HG02763 (cell line): ENCODE results near the gene FAM170B.

Experiments
- ATAC-seq: cut with Tn5 transposase; IDR thresholded peaks from one replicate; pipeline ENCODE4 v1.9.1; 2021; ENCODE audit warnings: mild to moderate bottlenecking, moderate library complexity; ENCODE audit not compliant: unreplicated experiment

FAM170B gene

DNA sequence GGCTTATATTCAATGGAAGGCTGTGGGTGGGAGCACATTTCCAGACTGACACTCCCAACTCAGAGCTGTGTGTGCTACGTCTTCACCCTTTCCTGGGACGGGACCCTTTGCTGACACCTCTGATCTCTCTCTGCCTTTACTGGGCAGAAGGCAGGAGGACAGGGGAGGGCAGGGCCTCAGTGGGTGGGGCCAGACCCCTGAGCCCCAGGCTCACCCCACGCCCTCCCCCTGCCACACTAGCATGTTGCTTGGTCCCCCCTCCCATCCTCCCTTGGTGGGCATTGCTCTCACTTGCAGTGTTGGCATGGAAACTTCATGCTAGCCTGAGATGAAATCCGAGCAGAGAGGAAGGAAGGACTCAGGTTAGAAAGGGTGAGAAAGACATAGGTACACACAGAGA is 36.0 kb upstream of the FAM170B start:
- no peak for ATAC-seq

DNA sequence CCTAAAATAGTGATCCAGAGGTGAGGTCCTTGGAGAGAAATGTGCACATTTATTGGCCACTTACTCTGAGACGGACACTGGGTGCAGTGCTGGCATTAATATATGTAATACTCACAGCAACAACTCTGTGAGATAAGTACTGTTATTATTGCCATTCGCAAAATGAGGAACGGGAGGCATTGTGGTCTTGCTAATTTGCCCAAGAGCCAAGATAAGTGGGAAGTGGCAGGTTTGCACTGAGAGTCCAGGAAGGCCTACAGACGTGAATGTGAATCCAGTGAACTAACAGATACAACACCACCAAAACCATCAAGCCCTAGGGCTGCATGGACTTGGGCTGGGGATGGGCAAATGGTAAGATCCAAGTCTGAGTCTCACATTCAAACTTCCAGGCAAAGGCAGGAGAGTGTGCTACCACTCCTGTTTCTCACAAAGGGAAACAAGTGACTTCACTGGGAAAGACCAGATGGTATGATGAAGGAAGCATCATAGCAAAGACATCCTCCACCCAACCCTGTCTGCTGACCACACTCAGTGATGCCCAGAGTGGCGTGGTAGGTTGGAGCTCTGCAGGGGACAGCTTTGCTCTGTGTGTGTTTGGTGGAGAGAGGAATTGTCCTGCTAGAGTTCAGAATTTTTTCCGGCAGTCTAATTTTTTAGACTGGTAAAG is 35.1 kb upstream of the FAM170B start:
- ATAC-seq: no peak

- ATAC-seq: no peak
Measured at GRCh38 chr10:49168171-49168540, 34.3 kb upstream of the FAM170B start.

GRCh38 chr10:49167425-49168170 is 33.8 kb upstream of the FAM170B start:
- no peak for ATAC-seq

DNA sequence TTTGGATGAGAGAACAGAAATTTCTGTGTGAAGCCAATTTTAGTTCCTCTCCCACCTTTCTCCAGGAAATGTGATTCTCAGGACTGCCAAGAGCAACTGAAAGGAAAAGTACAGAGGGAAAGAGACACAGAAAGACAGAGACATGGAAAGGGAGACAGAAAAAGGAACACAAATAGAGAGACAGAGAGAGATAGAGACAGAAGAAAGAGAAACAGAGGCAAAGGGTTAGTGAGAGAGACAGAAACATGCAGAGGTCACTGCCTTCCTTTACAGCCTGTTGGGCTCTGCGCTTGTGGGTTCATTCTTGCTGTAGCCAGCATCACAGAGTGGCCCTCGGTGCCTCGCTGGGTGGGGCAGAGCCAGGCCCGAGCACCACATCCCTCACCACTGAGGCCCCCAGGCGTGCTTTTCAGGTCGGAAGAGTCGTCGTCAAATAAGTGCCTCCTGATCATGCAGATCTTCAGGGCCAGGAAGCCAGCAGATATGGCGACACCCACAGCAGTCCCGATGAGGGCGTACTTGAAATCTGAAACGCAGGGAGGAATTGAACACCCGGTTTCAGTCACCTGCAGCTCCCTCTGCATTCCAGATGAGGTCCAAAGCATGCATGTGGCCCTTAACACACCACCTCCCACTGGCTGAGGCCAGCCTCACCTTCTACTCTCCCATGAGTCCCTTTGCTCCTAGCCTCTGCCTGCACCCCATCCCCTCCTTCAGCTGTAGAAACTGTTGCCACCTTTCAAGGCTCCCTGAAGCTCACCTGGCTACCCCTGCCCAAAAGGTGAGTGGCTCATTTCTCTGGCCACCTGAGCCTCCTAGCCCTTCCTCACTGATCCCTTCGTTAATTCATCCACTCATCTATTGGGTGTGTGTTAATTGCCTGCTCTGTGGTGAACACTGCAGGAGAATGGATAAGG is 32.9 kb upstream of the FAM170B start:
- ATAC-seq: no peak

DNA sequence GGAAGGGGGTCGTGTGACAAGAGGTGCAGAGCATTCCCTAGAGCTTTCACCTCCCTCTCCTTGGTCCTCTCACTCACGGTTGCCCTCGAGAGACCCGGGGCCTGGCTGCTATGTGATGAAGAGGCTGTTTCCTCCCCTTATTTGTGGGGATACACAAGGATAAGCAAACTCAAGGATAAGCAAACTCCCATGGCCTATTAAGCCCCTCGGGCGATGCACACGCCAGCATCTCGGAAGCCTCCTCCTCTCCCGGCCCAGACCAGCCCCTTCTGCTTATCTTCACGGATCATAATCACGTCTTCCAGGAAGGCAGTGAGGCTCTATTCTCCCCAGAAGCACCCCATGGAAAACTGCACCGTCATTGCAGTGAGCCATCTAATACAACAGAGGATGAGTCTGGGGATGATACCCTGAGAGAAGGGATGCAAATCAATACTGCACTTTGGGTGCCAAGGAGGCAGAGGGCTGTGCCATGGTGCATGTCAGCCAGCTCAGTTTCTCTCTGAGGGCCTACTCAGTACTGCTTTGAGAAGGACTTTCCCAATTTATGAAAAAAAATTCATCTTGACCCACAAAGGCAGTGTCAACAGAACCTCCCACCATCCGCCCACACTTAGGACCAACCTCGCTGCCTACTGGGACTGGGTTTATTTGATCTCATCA is 32.1 kb upstream of the FAM170B start:
- ATAC-seq: no peak

DNA sequence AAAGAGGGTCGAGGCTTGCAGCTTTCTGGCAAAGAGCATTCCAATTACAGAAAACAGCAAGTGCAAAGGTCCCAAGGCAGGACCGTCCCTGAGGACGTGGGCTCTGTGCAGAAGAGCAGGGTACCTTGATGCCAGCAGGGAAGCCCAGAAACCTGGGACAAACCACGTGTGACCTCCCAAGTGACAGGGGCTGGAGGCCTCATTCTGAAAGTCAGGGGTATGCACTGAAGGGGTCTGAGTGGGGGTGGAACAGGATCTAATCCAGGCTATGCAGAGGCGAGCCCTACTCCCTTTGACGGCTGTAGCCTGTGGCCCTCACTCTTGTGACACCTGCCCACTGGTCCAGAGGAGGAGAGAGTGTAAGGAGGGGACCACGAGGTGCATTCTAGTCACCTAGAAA is 31.4 kb upstream of the FAM170B start:
- no peak for ATAC-seq

- peak; percentile 73 for ATAC-seq
Measured at GRCh38 chr10:49164559-49165188, 30.9 kb upstream of the FAM170B start.

GRCh38 chr10:49163741-49164140 is 29.9 kb upstream of the FAM170B start:
- no peak for ATAC-seq

DNA sequence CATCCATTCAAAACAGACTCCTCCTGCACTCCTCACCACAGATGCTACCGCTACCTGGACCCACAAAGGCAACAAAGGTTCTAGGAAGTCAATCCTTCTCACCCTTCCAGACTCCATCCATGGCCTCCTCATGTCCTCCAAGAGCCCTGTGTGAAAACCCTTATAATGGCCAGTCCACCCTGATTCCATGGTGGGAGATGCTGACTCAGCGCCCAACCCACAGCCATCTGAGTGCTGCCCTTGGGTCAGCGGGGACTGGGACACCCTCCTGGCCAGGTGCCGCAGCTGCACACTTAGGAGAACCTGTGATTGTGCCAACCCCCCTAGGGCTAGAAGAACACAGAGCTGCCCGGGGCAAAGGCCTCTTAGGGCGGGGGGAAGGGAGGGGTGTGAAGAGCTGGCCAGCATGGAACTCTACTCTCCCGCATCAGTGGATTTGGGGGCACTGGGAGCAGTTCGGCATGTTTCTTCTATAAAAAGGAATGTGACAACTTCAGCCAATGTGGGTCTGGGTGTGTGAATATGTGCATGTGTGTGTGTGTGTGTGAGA is 29.0 kb upstream of the FAM170B start:
- no peak for ATAC-seq

- no peak for ATAC-seq
Measured at GRCh38 chr10:49162063-49162462, 28.2 kb upstream of the FAM170B start.

GRCh38 chr10:49161411-49161997 is 27.7 kb upstream of the FAM170B start:
- ATAC-seq: no peak

DNA sequence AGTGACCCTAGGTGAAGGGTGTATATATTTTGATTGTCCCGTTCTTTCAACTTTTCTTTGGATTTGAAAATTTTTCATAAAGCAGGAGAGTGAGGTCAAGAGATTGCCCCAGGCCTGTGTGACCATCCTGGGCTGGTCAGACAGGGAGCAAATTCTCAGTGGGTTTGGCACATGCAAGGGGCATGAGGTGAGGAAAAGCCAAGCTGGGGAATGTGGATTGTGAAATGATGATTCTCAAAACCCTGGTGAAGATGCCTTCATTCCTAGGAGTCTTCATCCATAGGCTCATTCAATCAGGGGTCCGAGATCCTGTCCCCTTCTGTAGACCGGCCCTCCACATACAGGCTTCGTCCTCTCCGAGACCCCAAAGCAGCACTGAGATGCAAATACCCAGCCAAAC is 27.0 kb upstream of the FAM170B start:
- no peak for ATAC-seq

DNA sequence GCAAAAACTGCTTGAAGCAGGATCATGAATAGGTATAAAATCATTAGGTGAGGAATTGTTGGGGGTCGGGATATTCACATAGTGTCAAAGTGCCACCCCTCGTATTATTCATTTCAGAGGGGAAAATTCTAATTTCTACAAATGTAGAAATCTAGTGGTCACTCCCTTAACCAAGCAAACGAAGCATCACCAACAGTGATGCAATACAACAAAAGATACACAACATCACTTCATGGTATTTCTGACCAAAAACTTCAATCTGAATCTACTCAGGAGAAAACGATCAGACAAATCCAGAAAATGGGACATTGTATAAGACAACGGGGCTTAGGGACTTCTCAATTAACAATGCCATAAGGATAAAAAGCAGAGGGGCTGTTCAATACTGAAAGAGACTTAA is 26.3 kb upstream of the FAM170B start:
- ATAC-seq: no peak

DNA sequence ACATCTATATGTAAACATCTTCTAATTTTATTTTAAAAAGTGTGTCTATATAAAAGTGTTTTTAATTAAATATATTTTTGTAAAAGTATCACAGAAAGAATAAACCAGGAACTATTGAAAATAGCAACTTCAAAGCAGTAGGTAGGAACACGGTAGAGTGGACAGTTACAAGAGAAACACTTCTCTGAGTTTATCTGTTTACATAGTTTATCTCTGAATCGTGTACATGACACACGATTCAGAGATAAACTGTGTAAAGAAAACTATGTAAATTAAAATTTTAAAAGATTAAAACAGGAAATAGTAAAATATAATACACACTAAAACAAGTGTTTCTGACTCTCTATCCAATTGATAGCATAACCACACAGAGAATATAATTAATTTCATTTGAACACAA is 25.1 kb upstream of the FAM170B start:
- no peak for ATAC-seq

GRCh38 chr10:49158404-49158803 is 24.6 kb upstream of the FAM170B start:
- no peak for ATAC-seq

GRCh38 chr10:49157229-49157628 is 23.4 kb upstream of the FAM170B start:
- no peak for ATAC-seq

GRCh38 chr10:49154641-49155040 is 20.8 kb upstream of the FAM170B start:
- no peak for ATAC-seq

GRCh38 chr10:49153971-49154370 is 20.1 kb upstream of the FAM170B start:
- no peak for ATAC-seq

DNA sequence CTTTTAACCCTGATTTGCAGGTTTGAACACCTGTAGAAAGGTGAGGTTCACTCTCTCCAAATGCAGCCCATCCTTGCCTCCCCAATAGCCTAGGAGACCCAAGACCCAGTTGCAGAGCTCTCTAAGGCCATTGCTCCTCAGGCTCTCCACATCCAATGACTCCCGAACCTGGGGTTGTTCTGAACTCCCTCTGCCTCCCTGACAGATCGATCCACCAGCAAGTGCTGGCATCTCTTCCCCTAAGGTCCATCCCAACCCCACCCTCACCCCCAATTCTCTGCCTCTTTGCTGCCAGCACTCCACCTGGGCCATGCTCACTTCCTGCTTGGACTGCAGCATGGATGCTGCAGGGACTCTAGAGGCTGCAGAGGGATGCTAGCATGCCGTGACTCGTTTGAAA is 19.3 kb upstream of the FAM170B start:
- ATAC-seq: no peak
